Amniotic stem cell (primary cell): ENCODE measurements around the gene CSMD2.

Experiments used
- DNase-seq: peaks from one replicate; lab custom pipeline; 2025; lab: John Stamatoyannopoulos, UW

CSMD2 gene

DNA sequence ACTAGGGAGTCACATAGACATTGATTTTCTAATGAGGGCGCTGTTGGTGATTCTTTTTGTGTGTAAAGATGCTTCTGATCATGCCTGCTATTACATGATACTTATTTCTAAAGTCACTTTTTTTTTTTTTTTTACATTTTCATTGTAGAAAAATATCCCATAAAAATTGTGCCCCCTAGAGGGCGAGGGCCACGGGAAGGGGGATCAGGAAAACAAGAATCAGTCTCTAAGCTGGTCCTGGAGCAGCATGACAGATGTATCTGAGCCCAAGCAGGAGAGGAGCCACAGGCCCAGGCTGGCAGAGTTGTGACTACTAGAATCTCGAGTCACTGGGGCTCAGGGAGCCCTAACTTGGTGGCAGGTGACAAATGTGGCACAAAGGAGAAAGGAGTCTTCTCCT, 664.5 kb downstream of the CSMD2 start:
- no peak for DNase-seq

DNA sequence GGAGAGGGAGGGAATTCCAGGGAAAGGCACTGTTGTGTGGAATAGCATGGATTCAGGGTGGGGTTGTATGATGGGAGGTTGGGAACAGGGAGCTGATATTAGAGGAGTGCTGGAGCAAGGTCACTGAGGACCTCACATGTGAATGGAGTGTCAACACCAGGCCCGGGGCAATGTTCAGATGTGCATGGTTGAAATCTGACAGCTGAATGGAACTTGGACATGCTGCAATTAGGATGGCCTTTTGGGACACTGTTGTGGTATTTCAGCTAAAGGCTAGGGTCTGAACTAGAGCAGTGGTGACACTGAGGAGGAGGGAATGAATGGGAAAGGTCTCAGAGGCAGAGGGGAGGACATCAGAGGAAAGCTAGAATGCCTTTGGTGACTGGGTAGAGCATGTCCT, 667.6 kb downstream of the CSMD2 start:
- DNase-seq: no peak

DNA sequence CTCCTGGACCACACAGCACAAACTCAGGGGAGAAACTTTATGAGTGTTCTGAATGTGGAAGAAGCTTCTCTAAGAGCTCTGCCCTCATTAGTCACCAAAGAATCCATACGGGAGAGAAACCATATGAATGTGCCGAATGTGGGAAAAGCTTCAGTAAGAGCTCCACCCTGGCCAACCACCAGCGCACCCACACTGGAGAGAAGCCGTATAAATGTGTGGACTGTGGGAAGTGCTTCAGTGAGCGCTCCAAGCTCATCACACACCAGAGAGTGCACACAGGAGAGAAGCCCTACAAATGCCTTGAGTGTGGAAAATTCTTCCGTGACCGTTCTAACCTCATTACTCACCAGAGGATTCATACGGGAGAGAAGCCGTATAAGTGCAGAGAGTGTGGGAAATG, 670.1 kb downstream of the CSMD2 start:
- no peak for DNase-seq

DNA sequence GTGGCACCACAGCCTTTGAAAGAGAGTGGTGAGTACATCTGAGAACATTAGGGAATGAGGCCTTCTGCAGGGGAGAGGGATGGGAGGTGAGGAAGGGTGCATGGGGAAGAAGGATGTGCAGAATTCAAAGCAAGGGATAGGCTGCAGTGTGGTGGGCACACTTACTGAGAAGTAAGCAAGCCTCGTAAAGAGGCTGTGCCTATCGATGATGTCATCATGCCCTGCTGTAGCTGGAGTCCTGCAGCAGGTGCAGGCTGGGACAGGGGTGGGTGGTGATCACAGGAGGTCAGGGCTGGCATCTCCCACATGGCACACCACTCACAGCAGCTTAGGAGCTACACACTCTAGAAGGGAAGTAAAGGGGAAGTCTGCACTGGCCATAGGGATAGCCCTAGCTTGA, 676.4 kb downstream of the CSMD2 start:
- no peak for DNase-seq

DNA sequence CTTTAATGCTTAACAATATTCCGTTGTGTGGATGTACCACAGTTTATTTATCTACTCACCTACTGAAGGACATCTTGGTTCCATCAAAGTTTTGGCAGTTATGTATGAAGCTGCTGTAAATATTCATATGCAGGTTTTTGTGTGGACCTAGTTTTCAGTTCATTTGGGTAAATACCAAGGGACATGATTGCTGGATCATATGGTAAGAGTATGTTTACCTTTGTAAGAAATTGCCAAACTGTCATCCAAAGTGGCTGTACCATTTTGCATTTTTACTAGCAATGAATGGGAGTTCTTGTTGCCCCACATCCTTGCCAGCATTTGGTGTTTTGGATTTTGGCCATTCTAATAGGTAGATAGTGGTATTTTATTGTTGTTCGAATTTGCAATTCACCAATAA, 682.6 kb downstream of the CSMD2 start:
- DNase-seq: no peak

DNA sequence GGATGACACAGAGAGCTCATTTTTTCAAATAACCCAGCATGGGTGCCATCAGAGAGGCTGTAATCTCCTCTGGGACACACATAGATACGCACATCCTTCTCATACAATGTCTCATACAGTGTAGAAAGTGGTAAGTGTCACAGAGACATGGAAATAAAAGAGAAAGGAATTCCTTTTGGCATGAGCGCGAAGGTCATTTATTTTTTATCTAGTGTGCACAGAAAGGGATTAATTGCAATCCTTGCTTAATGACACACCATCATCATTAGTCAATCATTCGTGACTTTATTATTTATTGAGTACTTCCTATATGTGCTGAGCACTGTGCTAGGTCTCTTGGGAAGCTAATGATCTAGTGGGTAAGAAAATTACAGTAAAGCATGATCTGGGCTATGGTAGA, 687.6 kb downstream of the CSMD2 start:
- DNase-seq: no peak

DNA sequence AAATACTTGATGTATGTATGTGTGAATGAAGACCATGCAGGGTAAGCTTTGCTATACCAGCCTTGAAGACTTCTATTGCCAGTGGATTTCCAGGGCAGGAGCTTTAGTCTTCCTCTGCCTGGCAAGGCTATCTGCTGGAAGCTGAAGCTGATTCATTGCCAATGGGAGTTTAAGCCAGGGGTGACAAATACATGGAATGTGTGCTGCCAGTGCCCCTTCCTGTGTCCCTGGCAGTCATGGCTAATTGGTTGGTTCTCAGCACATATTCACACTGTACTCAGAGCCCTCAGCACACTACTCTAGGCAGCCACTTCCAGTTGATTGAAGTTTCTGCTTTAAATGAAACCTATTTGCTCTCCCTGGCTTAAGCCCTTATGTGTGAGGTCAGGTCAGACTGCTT, 691.1 kb downstream of the CSMD2 start:
- no peak for DNase-seq

DNA sequence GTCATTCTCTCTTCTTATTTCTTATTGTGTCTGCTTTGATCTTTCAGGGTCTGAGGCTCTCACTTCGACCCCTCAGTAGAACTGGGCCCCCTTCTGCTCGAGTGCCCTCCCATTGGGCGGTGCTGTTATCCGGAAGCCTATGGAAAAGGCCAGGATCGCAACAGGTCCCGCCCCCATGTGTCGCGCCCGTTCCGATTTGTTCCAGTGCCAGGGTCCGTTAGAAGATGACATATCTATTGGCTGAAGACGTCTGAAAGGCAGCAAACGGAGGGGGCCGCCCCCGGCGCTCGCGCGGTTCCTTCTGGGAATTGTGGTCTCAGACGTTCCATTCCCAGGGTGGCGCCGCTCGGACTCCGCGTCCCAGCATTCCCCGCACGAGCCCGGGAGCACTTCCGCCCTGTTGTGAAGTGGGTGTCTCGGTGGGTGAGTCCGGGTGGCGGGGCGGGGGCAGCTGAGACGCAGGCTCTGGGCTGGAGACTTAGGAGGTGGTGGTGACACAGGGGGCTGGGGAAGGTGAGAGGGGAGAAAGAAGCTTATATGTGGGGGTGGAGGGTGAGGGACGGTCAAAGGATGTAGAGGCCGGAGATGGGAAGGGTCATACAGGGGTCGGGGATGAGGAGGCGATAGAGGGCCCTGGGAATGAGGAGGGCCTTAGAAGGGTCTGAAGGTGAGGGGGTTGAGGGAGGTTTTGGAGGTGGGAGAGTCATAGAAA, 692.6 kb downstream of the CSMD2 start, which contains the start of gene ZSCAN20:
TSS of gene ZSCAN20 (plus strand) at position 377 of the 712 bp plus-strand sequence. CDS start 6,644 bp downstream, outside the sequence.
- peak; percentile 96 for DNase-seq

DNA sequence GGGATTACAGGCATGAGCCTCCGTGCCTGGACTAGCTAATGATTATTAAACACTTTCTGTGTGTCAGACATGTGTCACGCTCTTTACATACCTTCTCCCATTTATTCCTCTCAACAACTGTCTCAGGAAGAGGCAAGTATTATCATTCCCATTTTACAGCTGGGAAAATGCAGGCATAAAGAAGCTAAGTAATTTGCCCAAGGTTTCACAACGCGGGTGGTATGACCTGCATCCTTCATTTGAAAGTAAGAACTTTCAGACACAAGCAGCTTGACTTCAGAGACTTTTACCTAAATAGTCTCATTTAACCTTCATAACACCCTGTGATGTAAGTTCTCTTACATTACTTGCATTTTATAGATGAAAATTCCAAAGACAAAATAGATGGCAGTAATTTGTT, 693.6 kb downstream of the CSMD2 start:
- no peak for DNase-seq

DNA sequence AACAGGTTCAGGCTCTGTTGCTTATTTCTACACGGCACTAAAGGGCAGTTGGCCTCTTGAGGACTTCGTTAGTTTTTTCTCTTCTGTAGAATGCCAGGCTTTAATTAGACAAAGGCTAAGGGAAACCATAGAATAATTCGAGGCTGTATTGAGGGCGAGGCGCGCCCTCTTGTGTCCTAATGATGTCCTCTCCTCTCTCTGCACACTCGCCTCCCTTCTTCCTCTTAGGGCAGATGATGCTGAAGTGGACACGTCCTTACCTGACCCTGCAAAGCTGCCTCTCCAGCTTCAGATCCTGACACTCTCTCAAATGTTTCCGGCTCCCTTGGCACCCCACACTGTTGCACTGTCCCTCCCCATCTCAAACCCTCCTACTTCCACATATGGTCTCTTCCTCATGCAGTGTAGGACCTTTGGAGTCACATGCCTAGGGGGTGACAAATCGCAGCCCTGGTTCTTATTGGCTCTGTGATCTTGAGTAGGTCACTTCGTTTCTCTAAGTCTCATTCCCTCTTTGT, 694.5 kb downstream of the CSMD2 start:
- peak; percentile 83 for DNase-seq

DNA sequence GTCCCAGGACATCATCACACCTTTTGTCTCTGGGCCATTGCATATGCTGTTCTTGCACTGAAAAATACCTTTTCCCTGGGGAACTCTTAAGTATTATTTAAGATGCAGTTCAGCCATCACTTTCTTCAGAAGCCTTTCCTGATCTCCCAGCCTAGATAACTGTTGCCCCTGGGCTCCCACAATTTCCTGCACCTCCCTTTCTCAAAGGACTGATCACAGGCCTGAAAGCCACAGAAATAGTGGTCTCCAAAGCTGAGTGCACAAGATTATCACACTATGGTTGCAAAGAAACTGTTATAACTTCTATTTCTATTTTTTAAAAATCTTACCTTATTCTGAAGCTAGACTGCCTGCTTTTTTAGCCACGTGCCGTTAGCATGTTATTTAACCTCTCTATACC, 695.3 kb downstream of the CSMD2 start:
- DNase-seq: no peak

DNA sequence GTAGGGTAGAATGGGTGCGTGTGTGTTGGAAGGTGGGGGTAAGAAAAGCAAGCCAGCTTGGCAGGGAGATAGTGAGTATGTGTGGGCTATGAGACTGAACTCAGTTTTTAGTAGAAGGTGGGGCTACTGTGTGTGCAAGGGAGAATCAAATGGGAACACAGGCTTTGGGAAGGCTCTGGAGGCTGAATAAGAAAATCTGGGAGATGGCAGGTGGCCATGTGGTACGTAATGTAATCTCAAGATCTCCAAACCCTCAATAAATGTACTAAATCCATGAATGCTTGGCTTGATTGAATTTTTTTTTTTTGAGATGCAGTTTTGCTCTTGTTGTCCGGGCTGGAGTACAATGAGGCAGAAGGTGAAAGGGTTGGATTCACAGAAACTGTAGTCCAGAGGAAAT, 696.1 kb downstream of the CSMD2 start:
- DNase-seq: no peak

DNA sequence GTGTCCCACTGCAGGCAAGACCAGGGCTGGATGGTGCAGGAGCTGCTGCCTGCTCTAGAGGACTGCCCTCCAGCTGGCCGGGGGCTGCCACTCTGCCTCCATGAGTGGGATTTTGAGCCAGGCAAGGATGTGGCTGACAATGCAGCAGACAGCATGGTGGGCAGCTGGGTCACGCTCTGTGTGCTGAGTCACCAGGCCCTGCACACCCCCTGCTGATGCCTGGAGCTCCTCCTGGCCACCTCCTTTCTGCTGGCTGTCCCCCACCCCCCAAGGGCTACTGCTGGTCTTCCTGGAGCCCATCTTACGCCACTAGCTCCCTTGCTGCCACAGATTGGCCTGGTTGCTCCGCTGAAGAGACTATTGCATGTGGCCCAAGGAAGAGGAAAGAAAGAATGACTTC, 696.5 kb downstream of the CSMD2 start:
- no peak for DNase-seq

DNA sequence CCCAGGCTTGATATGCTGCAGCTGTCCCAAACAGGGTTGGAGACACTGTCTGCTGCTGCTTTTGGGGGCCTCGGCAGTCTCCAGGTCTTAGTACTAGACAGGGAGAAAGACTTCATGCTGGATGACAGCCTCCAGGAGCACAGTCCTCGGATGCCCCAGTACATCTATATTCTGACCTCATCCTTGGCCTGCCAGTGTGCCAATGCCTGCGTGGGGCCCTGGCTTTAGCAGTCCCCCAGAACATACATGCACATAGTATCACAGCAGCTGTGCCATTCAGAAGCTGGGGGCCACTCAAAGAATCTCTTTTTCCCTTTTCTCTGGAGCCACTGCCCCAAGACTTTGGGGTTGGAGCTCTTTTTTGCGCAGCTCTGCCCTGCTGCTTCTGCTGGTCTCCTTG, 697.0 kb downstream of the CSMD2 start:
- no peak for DNase-seq

DNA sequence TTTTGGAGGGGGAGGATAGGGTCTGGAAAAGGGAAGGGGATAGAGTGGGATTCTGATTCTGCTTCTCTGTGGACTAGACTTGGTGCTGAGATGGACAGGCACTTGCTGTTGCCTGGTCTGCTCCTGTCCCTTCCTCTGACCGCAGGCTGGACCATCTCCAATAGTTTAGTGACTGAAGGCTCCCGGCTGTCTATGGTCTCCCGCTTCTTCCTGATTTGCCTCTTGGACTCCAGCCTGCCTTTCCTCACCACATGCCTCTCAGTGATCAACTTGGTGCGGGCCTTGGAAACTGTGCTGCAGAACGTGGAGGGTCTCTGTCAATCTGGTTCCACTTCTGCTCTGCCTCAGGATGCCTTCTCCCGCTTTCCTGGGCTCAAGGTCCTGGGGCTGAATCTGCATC, 698.9 kb downstream of the CSMD2 start:
- no peak for DNase-seq

DNA sequence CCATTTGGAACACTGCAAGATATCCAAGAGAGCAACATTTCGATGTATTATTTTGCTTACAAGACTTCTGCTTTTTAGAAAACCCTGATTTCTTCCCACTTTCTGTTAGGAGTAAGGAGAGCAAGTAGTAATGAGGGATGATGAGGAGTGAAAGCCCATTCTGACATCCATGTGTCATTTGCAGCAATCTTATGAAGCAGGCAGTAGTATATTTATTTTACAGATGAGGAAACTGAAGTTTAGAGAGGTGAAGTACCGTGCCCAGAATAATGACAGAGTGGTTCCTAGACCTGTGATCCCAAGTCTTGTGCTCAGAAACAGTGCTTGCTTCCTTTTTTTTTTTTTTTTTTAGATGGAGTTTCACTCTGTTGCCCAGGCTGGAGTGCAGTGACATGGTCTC, 699.7 kb downstream of the CSMD2 start:
- no peak for DNase-seq

DNA sequence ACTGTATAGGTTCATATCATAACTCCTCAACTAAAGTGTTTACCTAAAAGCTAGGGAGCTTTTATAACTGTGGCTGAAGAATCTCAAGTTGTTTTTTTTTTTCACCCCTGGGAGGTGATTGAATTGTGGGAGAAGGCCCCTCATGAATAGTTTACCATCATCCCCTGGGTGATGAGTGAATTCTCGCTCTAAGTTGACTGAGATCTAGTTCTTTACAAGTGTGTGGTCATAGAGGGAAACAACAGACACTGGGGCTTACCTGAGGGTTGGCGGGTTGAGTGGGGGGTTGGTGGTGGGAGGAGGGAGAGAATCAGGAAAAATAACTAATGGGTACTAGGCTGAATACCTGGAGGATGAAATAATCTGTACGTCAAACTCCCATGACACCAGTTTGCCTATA, 700.5 kb downstream of the CSMD2 start:
- no peak for DNase-seq
